Measurements from ENCODE around the gene TPBGL.

DNA sequence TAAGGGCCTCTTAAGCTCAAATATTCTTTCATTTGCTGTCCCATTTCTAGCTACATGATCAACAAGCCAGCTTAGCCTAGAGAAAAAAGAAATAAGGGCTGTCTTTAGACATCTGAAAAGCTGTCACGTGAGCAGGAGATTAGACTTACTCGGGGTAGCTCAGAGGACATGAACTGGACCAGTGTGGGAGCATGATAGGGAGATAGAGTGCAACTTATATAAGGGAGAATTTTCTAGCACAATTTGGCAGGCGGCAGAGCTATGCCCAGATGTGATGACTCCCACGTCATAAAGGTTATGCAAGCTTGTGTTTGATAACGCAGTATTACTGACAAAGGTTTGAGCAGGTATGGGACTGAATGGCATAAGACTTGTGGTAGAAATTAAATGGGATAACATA lies 28.2 kb upstream of the TPBGL start:
- no peak for TF ChIP-seq POLR2A (IDR thresholded peaks at IDR 0.05)
- TF ChIP-seq, protein P1, sequence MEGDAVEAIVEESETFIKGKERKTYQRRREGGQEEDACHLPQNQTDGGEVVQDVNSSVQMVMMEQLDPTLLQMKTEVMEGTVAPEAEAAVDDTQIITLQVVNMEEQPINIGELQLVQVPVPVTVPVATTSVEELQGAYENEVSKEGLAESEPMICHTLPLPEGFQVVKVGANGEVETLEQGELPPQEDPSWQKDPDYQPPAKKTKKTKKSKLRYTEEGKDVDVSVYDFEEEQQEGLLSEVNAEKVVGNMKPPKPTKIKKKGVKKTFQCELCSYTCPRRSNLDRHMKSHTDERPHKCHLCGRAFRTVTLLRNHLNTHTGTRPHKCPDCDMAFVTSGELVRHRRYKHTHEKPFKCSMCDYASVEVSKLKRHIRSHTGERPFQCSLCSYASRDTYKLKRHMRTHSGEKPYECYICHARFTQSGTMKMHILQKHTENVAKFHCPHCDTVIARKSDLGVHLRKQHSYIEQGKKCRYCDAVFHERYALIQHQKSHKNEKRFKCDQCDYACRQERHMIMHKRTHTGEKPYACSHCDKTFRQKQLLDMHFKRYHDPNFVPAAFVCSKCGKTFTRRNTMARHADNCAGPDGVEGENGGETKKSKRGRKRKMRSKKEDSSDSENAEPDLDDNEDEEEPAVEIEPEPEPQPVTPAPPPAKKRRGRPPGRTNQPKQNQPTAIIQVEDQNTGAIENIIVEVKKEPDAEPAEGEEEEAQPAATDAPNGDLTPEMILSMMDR (IDR thresholded peaks at IDR 0.05): no peak
